Measurements from ENCODE around the gene SORCS1.

SORCS1 gene

DNA sequence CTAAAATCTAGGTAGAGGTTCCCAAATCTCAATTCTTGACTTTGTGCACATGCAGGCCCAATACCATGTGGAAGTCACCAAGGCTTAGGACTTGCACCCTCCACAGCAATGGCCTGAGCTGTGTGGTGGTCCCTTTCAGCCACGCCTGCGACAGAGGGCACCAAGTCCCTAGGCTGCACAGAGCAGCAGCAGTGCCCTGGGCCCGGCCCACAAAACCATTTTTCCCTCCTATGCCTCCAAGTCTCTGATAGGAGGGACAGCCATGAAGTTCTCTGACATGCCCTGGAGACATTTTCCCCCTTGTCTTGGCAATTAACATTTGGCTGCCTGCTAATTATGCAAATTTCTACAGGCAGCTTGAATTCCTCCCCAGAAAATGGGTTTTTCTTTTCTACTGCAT lies 375.5 kb downstream of the SORCS1 start:
- H3K27ac Mint-ChIP-seq = no peak overlapping the region

GRCh38 chr10:106785528-106785927 lies 379.0 kb downstream of the SORCS1 start:
- Mint-ChIP-seq H3K36me3 (ENCODE audit: low read depth) (no peaks in the 10 kb centered on the region), H3K4me1 (no peaks in the 10 kb centered on the region), H3K4me3 (no peak overlapping the region), H3K27ac (no peak overlapping the region), H3K9me3 (no peaks in the 10 kb centered on the region), H3K27me3 (ENCODE audit: low read depth) (peaks cover 5% of the 10 kb centered on the region)
- TF ChIP-seq CTCF (IDR thresholded peaks at IDR 0.05; ENCODE audit: unreplicated experiment in 3 of 3) = no peak

More for the DNA sequence above, 375.5 kb downstream of the SORCS1 start:
- no peak overlapping the region for H3K4me3 Mint-ChIP-seq
- H3K4me1 Mint-ChIP-seq = peaks cover 10% of the 10 kb centered on the region
- H3K9me3 Mint-ChIP-seq = no peaks in the 10 kb centered on the region
- TF ChIP-seq CTCF (IDR thresholded peaks at IDR 0.05; ENCODE audit: unreplicated experiment in 3 of 3) = no peak
- peaks cover 5% of the 10 kb centered on the region for H3K27me3 Mint-ChIP-seq (ENCODE audit: low read depth)
- no peaks in the 10 kb centered on the region for H3K36me3 Mint-ChIP-seq (ENCODE audit: low read depth)

- no peak for TF ChIP-seq CTCF (IDR thresholded peaks at IDR 0.05; ENCODE audit: unreplicated experiment in 3 of 3)
- no peak overlapping the region for H3K27ac Mint-ChIP-seq
- H3K4me1 Mint-ChIP-seq = no peaks in the 10 kb centered on the region
- H3K4me3 Mint-ChIP-seq = no peak overlapping the region
- no peaks in the 10 kb centered on the region for H3K9me3 Mint-ChIP-seq
- no peaks in the 10 kb centered on the region for H3K36me3 Mint-ChIP-seq (ENCODE audit: low read depth)
- H3K27me3 Mint-ChIP-seq (ENCODE audit: low read depth) = peaks cover 9% of the 10 kb centered on the region
Observed at GRCh38 chr10:106780632-106781031, 383.9 kb downstream of the SORCS1 start.

DNA sequence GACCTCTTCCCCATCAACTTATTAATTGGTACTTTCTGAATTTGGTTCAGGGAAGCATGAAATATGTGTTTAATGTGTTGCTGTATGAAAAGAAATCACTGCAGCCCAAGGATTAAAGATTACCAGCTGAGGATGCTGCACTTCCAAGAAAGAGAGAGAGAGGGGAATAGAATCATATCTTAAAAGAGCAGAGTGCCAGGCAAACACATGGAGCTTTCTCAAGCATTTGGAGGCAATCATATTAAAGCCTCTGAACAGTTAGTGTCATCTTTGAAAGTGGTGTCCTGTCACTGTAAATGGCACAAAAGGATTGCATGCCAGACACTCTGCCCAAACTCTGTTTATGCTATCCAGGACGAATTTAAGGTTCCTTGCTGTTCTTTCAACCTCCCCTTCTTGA lies 386.7 kb downstream of the SORCS1 start:
- no peak for TF ChIP-seq CTCF (IDR thresholded peaks at IDR 0.05; ENCODE audit: unreplicated experiment in 3 of 3)
- H3K4me3 Mint-ChIP-seq = no peak overlapping the region
- no peaks in the 10 kb centered on the region for H3K4me1 Mint-ChIP-seq
- H3K27me3 Mint-ChIP-seq (ENCODE audit: low read depth) = peaks cover 17% of the 10 kb centered on the region
- no peaks in the 10 kb centered on the region for H3K36me3 Mint-ChIP-seq (ENCODE audit: low read depth)
- no peak overlapping the region for H3K27ac Mint-ChIP-seq
- no peaks in the 10 kb centered on the region for H3K9me3 Mint-ChIP-seq

DNA sequence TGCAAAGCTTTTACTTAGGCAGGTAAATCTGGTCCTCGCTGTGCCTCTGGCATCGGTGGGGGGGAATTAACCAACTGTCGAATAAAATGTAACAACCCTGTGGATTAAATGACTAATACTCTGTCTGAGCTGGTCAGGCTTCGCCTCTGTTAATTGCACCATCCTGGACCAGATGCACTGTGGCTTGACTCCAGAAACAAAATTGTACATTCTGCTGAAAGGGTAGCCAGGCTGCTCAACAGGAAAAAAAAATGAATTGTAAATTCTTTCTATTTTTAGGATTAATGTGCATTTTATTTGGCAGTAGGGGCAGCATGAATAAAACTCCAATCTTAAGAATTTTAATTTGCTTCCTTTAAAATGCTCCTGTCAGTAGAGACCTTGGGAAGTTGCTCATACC lies 389.4 kb downstream of the SORCS1 start:
- Mint-ChIP-seq H3K4me1 (no peaks in the 10 kb centered on the region), H3K9me3 (no peaks in the 10 kb centered on the region), H3K27ac (no peak overlapping the region), H3K27me3 (ENCODE audit: low read depth) (peaks cover 17% of the 10 kb centered on the region), H3K4me3 (no peak overlapping the region), H3K36me3 (ENCODE audit: low read depth) (no peaks in the 10 kb centered on the region)
- no peak for TF ChIP-seq CTCF (IDR thresholded peaks at IDR 0.05; ENCODE audit: unreplicated experiment in 3 of 3)

- no peak overlapping the region for H3K27ac Mint-ChIP-seq
- no peaks in the 10 kb centered on the region for H3K4me1 Mint-ChIP-seq
- H3K4me3 Mint-ChIP-seq = no peak overlapping the region
- no peaks in the 10 kb centered on the region for H3K9me3 Mint-ChIP-seq
- H3K27me3 Mint-ChIP-seq (ENCODE audit: low read depth) = peaks cover 17% of the 10 kb centered on the region
- TF ChIP-seq CTCF (IDR thresholded peaks at IDR 0.05; ENCODE audit: unreplicated experiment in 3 of 3) = no peak
- no peaks in the 10 kb centered on the region for H3K36me3 Mint-ChIP-seq (ENCODE audit: low read depth)
Observed at GRCh38 chr10:106772957-106773356, 391.5 kb downstream of the SORCS1 start.

All from nephron (organoid).